ENCODE data around the gene ACKR4. TPM values are rescaled to one million over a fixed set of nuclear protein-coding genes. Genes with fewer than 3 reads are reported as not detected.

ACKR4 gene
- total RNA-seq, 1 experiment from 2014 or later: not detected

GRCh38 chr3:132564070-132564465, 33.0 kb upstream of the ACKR4 start:
- TF ChIP-seq CTCF (IDR thresholded peaks at IDR 0.05; ENCODE audit: insufficient read depth in 1 of 2, low read depth in 1 of 2, low read length in 1 of 2, severe bottlenecking in 1 of 2, unreplicated experiment in 1 of 2): no peak
- no peaks in the 10 kb centered on the region for H3K27me3 Mint-ChIP-seq (ENCODE audit: insufficient read depth, unreplicated experiment)

DNA sequence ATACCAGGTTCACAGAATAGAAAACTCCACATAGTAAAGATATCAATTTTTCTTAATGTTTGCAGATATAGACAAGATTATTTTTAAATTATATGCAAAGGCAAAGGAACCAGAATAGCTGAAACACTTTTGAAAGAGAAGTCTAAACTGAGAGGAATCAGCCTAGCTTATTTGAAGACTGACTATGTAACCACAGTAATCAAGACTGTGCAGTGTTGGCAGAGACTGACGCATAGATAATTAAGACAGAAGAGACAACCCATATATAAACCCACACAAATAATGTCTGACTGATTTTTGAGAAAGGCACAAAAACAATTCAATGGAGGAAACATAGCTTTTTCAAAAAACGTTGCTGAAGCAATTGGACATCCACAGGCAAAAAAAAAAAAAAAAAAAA, 28.6 kb upstream of the ACKR4 start:
- POLR2A ChIA-PET: no interaction called here
- Mint-ChIP-seq H3K4me1 (ENCODE audit: low read depth, unreplicated experiment) (no peaks in the 10 kb centered on the region), H3K36me3 (ENCODE audit: insufficient read depth, unreplicated experiment) (no peaks in the 10 kb centered on the region), H3K27ac (ENCODE audit: unreplicated experiment) (no peak overlapping the region), H3K9me3 (ENCODE audit: unreplicated experiment) (no peaks in the 10 kb centered on the region), H3K4me3 (ENCODE audit: unreplicated experiment) (no peak overlapping the region), H3K27me3 (ENCODE audit: insufficient read depth, unreplicated experiment) (no peaks in the 10 kb centered on the region)
- Histone ChIP-seq H3K36me3 (ENCODE audit: control insufficient read depth, insufficient read depth, low read length) (0 out of 2 replicates have a peak, but pooled peaks cover 1% of the 10 kb centered on the region), H3K4me3 (ENCODE audit: low read depth, low read length) (no peak overlapping the region), H3K27me3 (replicated peaks; ENCODE audit: control insufficient read depth, insufficient read depth, low read length) (no peaks in the 10 kb centered on the region), H3K4me1 (no peaks in the 10 kb centered on the region), H3K9me3 (no peaks in the 10 kb centered on the region)
- intact Hi-C loops (cut with micrococcal nuclease; ENCODE audit: unreplicated experiment): no loop called here
- no TSS peak for BruUV-seq (replicated peaks)
- CTCF ChIA-PET: no interaction called here
- no peak for TF ChIP-seq CTCF (IDR thresholded peaks at IDR 0.05; ENCODE audit: insufficient read depth in 1 of 2, low read depth in 1 of 2, low read length in 1 of 2, severe bottlenecking in 1 of 2, unreplicated experiment in 1 of 2)
- DNase-seq: no peak

More at GRCh38 chr3:132564070-132564465, 33.0 kb upstream of the ACKR4 start:
- H3K4me1 ChIP-seq: no peaks in the 10 kb centered on the region
- no TSS peak for BruUV-seq (replicated peaks)
- no peak overlapping the region for H3K4me3 ChIP-seq (ENCODE audit: low read depth, low read length)
- Mint-ChIP-seq H3K27ac (ENCODE audit: unreplicated experiment) (no peak overlapping the region), H3K36me3 (ENCODE audit: insufficient read depth, unreplicated experiment) (no peaks in the 10 kb centered on the region), H3K4me1 (ENCODE audit: low read depth, unreplicated experiment) (no peaks in the 10 kb centered on the region), H3K9me3 (ENCODE audit: unreplicated experiment) (no peaks in the 10 kb centered on the region), H3K4me3 (ENCODE audit: unreplicated experiment) (no peak overlapping the region)
- intact Hi-C loops (cut with micrococcal nuclease; ENCODE audit: unreplicated experiment): no loop called here
- no peaks in the 10 kb centered on the region for H3K9me3 ChIP-seq
- no peak for DNase-seq
- ChIA-PET POLR2A (no interaction called here), CTCF (no interaction called here)
- no peaks in the 10 kb centered on the region for H3K27me3 ChIP-seq (replicated peaks; ENCODE audit: control insufficient read depth, insufficient read depth, low read length)
- no peaks in the 10 kb centered on the region for H3K36me3 ChIP-seq (ENCODE audit: control insufficient read depth, insufficient read depth, low read length)

DNA sequence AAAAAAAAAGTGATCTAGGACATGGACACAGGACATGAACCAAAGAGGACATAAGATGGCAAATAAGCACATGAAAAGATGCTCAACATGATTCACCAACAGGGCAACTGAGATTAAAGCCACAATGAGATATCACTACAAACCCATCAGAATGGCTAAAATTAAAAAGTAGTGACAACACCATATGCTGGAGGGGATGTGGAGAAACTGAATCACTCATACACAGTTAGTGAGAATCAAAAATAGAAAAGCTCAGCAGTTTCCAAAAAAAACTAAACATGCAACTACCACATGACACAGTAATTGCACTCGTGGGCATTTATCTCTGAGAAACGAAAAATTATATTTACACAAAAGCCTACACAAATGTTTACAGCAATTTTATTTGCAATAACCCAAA, 27.9 kb upstream of the ACKR4 start:
- Mint-ChIP-seq H3K4me1 (ENCODE audit: low read depth, unreplicated experiment) (no peaks in the 10 kb centered on the region), H3K36me3 (ENCODE audit: insufficient read depth, unreplicated experiment) (no peaks in the 10 kb centered on the region), H3K9me3 (ENCODE audit: unreplicated experiment) (no peaks in the 10 kb centered on the region), H3K4me3 (ENCODE audit: unreplicated experiment) (no peak overlapping the region), H3K27ac (ENCODE audit: unreplicated experiment) (no peak overlapping the region), H3K27me3 (ENCODE audit: insufficient read depth, unreplicated experiment) (no peaks in the 10 kb centered on the region)
- CTCF ChIA-PET: no interaction called here
- no peak for DNase-seq
- no TSS peak for BruUV-seq (replicated peaks)
- TF ChIP-seq CTCF (IDR thresholded peaks at IDR 0.05; ENCODE audit: insufficient read depth in 1 of 2, low read depth in 1 of 2, low read length in 1 of 2, severe bottlenecking in 1 of 2, unreplicated experiment in 1 of 2): no peak
- intact Hi-C loops (cut with micrococcal nuclease; ENCODE audit: unreplicated experiment): no loop called here
- POLR2A ChIA-PET: no interaction called here
- no peaks in the 10 kb centered on the region for H3K9me3 ChIP-seq
- no peaks in the 10 kb centered on the region for H3K4me1 ChIP-seq
- no peak overlapping the region for H3K4me3 ChIP-seq (ENCODE audit: low read depth, low read length)
- H3K27me3 ChIP-seq (replicated peaks; ENCODE audit: control insufficient read depth, insufficient read depth, low read length): no peaks in the 10 kb centered on the region
- 0 out of 2 replicates have a peak, but pooled peaks cover 1% of the 10 kb centered on the region for H3K36me3 ChIP-seq (ENCODE audit: control insufficient read depth, insufficient read depth, low read length)
